Lung microvascular endothelial cell (primary cell): Measurements from ENCODE around the gene IL17D. TPM values are rescaled to one million over a fixed set of nuclear protein-coding genes. Genes with fewer than 3 reads are reported as not detected.

Source experiments
- DNase-seq, 2 donors: peaks; one replicate each; pipeline versions ENCODE4 v3.0.0 to v3.0.0-alpha.2; 2010; ENCODE audit warnings: low read depth in 2 of 2
- total RNA-seq: library from RNA; depleted of rRNA; stranded (reverse); fragments of >200 nt; gene quantifications from 2 replicates; pipeline ENCODE4 v1.2.1, GENCODE V29; 2014

Gene IL17D
- total RNA-seq, 1 donor from 2014 or later, result 3.4 TPM

DNA sequence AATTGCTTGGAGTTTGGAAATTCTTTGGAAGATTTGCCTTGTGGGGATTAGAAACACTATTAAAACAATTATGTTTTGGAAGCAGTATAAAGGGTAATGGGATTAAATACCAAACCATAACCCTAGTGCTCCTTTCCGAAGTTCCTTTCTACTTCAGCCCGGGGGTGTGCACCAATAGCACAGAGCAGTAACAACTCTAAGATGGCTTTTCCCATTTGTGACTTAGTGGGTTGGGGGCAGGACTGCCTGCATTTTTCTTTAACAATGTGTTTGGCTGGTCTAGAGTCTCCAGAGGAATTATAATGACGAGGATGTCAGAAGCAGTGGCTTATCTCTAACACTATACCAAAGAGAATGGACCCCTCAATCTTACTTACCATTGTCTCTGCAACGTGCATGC, 11.9 kb upstream of the IL17D start:
- DNase-seq, result no peak

DNA sequence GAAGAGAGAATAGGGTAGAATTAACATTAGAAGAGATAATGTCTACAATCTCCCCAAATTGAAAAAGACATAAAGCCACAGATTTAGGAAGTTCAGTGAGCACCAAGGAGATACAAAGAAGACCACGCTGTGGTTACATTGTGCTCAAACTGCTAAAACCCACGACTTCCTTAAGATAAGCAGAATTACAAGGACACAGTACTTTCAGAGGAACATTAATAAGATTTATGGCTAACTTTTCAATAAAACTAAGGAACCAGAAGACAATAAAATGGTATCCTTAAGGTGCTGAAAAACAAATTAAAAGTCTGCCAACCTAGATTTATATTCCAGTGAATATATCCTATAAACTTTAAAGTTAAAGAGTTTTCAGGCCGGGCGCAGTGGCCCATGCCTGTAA, 7.4 kb upstream of the IL17D start:
- no peak for DNase-seq

DNA sequence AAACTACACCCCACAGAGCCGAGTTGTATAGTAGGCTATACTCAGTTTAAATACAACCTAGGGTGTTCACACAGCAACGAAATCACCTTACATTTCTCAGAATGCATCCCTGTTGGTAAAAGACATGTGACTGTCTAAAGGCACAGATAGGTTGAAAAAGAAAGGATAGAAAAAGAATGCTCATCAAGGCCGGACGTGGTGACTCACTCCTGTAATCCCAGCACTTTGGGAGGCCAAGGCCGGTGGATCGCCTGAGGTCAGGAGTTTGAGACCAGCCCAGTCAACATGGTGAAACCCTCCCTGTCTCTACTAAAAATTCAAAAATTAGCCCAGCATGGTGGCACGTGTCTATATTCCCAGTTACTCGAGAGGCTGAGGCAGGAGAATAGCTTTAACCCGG, 3.8 kb upstream of the IL17D start:
- DNase-seq, result no peak

DNA sequence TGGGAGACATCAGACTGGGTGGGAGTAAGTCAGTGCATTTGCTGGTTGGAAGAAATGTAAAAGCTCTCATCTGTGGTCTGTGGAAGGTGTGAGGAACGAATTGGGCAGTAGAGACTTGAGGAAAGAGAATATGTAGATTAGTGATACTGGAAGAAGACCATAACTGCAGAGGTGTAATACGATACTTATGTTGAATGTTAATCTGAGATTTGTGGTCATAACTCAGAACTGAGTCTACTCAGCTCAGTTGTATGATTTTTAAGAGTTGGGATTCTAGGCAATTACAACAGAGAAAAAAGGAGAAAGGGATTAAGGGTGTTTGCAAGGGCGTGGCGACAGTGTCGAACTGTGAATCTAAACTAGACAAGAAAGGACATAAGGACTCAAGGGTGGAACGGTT, 3.2 kb upstream of the IL17D start:
- DNase-seq, result no peak

DNA sequence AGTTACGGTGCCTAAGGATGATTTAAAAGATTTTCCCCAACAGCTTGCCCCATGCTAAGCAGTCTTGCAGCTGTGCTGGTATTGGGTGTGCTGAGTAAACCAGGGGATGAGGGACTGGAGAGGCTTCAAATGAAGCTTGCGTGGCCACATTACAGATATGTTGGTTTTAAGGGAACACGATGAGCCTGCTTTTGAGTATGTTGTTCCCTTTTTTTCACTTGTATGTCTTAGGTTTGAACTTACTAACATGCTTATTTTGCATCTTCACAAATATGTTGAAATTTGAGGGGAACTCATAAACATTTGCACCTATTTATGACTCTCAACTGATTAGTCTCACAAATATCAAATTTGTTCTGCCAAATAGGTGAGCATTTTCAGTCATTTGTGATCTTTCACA, 2.0 kb upstream of the IL17D start:
- no peak for DNase-seq

DNA sequence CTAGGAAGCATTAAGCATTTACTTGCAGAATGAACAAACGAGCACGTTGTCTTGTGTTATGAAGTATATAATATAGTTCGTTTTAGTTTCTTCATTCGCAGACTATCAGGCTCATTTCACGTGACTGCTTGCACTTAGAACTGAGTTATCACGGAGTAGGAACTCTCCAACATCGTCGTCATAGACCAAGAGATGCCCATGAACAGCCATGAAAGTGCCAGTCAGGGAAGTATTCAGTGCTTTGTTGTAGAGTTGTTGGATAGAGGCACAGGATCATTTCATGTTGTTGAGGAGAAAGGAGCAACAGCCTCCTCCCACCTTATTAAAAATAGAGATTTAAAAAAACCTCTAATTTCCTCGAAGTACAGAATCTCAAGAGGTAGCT, 977 bp upstream of the IL17D start:
- DNase-seq, result peak in 1 of 2 donors; percentile 16

DNA sequence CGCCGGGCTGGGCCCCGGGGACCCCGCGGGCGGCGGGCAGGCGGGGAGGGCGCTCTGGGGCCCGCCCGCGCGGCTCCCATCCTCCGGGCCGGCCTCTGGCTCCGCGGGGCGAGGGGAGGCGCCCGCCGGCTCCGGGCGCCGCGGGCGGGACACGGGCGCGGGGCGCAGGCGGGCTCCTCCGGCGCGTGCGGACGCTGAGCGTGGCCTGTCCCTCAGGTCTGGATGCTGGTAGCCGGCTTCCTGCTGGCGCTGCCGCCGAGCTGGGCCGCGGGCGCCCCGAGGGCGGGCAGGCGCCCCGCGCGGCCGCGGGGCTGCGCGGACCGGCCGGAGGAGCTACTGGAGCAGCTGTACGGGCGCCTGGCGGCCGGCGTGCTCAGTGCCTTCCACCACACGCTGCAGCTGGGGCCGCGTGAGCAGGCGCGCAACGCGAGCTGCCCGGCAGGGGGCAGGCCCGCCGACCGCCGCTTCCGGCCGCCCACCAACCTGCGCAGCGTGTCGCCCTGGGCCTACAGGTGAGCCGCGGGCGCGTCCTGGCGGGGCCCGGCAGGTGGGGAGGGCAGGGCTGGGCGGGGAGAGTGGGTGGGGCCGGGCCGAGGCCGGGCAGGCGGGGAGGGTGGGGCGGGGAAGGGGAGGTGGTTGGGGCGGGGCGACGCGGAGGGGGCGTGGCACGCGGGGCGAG, 420 bp downstream of the IL17D start:
- peak; percentile 88 for DNase-seq

DNA sequence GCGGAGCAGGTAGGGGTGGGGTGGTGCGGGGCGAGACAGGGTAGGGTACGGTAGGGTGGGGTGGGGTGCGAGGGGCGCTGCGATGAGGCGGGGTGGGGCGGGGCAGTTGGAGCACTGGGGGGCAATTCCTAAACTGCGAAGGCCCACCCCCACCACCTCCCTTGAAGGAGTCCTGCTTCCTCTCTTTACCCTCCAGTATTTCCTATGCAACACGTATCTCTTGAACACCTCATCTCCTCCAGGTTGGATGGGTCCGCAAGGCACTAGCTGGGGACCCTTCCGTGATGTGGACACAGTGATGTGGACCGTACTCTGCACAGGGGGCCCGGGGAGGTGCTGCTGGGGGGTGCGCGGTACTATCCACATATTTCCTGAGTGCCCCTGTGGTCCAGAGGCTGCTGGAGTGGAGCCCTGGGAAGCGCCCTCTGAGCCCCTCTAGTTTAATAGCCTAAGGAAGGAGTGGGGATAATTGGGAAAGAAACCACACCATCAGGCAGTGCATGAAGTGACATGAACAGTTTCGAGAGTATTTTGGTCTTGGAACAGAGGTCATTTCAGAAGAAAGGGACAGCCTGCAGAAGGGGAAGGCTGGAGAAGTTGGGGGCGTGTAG, 1.1 kb downstream of the IL17D start:
- DNase-seq, result no peak

DNA sequence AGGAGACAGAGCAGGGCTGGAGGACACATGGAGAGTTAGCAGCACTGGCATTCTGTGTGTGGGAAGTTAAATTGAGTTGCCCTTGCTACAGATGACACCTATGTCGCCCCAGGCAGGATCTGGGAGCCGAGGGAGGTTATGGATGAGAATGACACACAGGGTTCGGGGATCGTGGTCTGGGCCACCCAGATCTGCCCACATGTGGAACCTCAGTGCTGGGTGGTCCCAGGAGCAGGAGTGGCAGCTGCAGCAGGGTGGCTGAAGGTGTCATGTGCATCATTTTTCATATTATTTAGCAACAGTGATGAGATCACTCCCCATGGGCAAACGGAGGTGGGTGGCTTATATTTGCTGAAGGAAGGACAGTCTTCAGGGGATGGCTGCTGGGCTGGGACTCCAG, 3.2 kb downstream of the IL17D start:
- no peak for DNase-seq

DNA sequence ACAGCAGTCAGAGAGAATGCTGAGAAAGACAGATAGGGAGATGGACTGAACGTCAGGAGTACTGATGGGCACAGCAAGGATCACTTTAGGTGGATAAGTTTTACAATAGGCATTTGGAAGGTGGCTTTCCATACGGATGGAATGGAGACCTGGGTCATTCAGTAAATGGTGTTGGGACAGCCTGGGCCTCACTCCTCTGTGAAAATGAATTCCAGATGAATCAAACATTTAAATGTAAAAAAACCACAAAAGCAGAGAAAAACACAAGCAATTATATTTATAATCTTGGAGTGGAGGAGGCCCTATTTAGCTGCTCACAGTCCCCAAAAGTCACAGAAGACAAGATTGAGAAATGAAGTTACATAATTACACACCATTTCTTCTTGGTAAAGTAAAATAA, 4.7 kb downstream of the IL17D start:
- no peak for DNase-seq

DNA sequence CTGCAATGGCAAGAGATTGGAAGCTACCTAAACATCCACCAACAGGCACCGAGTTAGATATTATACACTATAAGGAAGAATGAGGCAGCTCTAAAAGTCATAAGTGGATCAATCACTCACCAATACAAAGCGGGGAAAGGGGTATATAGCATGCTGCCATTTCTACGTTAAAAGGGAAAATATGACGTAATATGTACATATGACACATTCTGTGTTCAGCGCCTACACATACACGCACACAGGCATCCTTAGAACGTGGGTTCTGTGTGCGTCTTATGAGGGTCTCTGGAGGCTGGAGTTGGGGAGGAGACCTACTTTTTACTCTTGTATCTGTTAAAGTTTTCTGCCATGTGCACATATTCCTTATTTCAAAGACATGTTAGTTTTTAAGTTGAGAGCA, 5.9 kb downstream of the IL17D start:
- peak in 1 of 2 donors; percentile 24 for DNase-seq

DNA sequence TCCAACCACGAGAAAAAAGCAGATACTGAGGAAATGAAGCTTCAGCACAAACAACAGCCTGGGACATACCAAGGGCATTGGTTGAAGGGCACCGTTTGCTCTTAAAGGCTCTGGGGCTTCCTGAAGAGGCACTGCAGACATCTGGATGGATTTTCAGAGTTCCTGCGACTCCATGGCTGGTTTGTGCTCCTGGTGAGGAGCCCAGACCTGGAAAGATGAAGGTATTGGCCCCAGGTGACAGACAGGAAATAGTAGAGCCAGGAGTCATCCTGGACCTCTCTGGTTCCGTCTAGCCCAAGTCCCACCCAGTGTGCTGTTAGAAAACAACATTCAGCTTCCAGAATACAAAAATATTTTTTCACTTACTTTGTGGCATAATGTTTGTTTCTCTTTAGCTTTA, 6.3 kb downstream of the IL17D start:
- peak in 1 of 2 donors; percentile 9 for DNase-seq

DNA sequence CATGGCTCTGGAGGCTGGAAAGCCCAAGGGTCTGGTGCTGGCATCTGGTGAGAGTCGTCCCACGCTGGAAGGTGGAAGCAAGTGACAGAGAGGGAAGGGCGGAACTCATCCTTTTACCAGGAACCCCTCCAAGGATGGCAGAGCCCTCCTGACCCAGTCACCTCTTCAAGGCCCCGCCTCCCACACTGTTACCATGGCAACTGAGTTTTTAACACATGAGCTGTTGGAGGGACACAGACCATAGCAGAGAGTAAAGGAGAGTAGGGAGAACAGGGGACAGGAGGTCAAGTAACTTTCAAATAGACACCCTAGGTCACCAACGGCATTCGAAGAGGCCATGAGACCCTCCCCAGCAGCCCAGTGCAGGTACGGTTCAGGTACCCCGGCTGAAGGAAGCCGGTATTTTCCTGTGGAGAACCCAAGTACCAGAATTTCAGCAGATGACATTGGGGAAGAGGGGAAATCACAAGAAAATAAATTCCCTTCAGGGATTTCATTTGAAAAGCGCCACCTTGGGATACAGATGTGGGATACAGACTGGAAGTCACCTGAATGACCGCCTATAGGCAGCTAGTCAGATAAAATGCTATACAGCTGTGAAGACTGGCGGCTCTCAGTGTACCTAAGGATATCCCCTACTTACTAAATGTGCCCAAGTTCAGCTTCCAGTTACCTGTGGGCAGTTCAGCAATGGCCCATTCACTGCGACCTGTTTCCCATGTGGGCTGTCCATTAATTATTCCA, 8.0 kb downstream of the IL17D start:
- peak in 1 of 2 donors; percentile 35 for DNase-seq

DNA sequence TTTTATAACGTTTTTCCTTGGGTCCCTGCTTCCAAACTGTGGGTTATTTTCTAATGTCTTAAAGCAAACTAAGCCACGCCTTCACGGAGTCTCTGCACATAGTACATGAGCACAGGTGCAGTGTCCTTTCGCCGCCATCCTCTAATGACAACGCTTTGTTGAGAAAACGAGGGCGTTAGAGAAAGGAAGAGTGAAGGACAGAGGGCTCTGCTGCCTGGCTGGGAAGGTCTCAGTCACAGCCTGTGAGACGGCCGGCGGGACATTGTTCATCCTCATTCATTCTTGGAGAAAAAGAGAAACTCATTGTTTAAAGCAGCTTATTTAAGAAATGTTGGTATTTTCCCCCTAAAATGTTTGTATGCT, 9.5 kb downstream of the IL17D start:
- DNase-seq, result peak in 1 of 2 donors; percentile 13

DNA sequence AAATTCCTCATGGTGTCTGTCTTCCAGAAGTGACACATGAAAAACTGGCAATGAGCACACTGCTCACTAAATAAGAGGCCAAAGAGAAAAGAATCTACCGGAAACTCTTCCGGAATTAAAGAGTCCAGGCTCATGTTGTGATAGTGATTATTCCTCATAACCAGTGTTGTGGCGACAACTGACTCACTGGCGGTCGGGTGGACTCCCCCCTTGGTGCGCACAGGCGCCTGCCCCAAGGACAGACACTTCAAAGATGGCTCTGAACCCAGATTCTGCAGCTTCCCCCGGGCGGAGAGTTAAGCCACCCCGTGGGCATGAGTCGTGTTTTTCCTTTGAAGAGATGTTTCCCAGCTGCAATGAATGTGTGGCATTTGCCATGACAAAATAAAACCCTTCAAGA, 10.3 kb downstream of the IL17D start:
- peak; percentile 61 to 81 for DNase-seq

DNA sequence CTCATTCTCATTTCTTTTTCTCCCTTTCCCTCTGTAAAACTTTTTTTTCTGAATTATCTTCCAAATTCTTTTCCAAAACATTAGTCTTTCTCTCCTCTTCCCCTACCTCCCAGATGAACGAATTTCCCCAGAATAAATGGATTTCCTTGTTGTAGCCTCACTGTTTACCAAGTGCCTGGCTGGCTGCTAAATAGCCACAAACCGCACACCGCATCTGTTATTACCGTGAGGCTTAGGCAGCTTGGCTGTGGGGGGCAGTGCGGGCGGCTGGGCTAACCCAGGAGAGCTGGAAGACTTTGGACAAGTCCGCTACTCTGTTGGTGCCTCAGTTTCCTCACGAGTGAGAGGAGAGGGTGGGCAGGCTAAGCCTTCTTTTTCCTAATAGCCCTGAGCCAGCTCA, 10.7 kb downstream of the IL17D start:
- DNase-seq, result peak in 1 of 2 donors; percentile 26

DNA sequence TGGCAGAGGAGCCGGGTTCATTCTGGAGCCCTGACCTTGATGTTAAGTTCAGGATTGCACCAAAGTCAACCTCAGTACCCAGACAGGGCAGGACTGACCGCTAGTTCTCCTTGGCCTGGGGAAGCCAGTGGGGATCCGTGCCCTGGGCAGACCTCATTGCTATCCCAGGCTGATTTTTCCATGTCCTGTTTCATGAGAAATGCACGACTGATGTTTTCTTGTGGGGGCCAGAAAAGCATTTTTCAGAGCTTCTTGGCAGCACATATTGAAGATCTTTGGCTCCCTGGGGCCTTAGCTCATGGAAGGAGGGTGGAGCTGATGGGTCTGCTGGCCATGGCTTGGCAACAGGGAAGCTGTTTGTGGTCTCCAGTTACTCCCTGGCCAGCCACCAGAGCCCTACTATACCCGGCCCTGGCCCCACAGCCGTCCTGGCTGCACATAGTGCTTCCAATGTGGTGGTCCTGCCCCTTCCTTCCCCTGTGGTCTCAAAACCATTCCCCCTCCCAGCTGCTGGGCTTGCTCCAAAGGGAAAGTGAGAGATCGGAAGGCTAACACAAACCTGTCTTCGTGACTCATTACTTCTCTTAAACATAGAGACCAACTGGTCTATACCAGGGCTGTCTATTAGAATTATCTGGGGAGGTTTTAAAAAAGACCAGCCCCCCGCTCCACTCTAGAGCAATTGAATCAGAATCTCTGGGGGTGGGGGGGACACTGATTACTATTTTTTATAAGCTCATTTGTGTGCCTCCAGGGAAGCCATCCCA, 11.2 kb downstream of the IL17D start:
- DNase-seq, result peak; percentile 64 to 94

DNA sequence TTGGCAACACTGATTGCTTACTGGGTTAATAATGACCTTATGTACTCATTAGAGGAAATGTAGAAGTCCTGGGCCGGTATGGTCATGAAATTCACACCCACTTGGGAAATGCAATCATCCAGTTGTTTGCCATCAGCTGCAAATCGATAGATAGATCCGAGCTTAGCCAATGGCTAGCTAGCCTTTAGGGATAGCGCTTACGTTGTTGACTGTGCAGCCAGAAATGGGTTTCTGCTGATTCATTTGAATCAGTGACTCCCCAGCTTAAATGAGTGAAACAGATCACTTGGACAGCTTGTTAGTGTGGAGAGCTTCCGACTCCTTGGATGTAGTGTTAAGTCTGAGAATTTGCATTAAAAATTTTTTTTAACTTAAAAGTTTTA, 11.8 kb downstream of the IL17D start:
- peak in 1 of 2 donors; percentile 41 for DNase-seq

DNA sequence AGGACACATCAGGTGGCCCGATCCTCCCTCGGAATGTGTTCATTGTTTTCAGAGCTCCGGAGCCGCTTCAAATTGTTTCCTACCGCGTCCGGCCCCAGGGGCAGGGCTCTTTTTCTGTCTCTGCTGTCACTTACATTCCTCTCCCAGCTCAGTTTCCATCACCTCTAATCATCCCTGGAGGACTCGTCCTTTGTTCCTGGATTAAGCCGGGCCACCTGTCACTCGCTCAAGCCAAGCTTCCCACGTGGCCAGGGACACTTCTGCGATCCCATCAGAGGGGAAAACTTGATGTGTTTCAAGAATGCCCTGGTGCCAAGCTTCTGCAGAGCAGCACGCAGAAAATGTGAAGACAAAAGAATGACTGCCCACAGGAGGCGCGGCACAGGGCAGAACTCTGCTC, 13.5 kb downstream of the IL17D start:
- DNase-seq, result no peak

DNA sequence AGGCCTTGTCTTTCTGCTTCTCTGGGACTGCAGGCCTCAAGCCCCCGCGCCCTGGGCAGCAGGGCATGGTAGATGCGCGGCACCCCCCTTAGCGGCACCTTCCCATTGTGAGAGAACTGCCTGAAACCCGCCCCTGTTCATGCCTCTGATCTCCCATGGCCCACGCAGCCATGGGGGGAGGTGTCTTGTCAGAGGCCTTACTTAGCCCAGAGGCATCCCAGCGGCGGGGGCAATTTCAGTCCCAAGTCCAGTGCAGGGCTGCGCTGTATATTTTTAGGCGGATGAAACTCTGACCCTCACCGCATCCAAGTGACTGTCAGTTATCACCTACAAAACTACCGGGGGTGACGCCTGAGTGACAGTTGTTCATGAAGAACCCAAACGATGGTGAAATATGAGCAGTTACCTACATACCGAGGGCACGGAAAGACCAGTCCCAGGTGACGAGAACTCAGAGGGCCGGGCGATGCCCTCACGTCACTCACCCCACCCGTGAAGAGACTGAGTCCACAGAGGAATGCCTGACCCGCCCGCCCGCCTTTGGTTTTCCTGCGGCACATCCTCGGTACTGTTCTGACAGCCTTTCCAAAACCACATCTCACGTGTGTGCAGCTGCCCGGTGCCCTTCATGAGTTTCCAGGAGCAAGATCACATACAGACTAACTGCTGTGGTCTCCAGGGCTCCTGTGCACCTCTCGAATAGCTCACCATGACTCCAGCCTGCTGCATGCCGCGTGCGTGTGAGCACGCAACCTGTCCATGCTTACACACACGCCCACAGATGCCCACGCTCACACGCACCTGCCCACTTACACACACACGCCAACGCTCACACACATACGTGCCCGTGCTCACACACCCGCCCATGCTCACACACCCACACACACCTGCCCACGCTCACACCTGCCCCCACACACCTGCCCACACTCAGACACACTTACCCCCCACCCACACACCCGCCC, 14.4 kb downstream of the IL17D start:
- DNase-seq, result no peak

DNA sequence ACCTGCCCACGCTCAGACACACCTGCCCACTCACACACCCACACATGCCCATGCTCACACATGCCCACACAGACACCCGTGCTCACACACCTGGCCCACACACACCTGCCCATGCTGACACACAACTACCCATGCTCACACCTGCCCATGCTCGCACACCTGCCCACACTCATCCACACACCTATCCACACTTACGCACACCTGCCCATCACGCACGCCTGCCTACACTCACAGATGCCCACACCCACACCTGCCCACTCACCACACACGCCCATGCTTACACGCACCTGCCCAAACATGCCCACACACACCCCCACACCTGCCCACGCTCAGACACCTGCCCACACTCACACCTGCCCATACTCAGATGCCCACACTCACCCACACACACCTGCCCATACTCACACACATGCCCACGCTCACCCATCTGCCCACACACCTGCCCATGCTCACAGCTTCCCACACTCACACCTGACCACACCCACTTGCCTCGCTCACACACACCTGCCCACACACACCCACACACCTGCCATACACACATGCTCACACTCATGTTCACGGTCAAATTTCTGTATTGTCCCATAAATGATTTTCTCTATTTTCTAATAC, 15.6 kb downstream of the IL17D start:
- DNase-seq, result no peak
